Uterus (tissue), 4 donors: ENCODE measurements around the gene ZC3H4. TPM values are rescaled to one million over a fixed set of nuclear protein-coding genes. Genes with fewer than 3 reads are reported as not detected.

Experiments
- DNase-seq, 2 donors: peaks; one replicate each; pipeline ENCODE4 v3.0.0-alpha.2; 2019 to 2020
- H3K27ac ChIP-seq, 2 donors: fragments of 200-600 bp; sonication (generic); 1 replicate in 1 of 2; 2 replicates in 1 of 2; pipeline ENCODE4 v1.5.1; 2016 to 2018
- H3K27me3 ChIP-seq, 2 donors: fragments of 200-600 bp; sonication (generic); one replicate each; pipeline ENCODE4 v1.5.1; 2018 to 2019; ENCODE audit warnings: control low read depth in 1 of 2
- H3K36me3 ChIP-seq, 2 donors: fragments of 200-600 bp; sonication (generic); one replicate each; pipeline ENCODE4 v1.5.1; 2019; ENCODE audit warnings: control low read depth in 1 of 2
- H3K4me1 ChIP-seq, 2 donors: fragments of 200-600 bp; sonication (generic); one replicate each; pipeline ENCODE4 v1.5.1; 2018 to 2019; ENCODE audit warnings: control low read depth in 1 of 2
- H3K4me3 ChIP-seq, 2 donors: fragments of 200-600 bp; sonication (generic); 1 replicate in 1 of 2; 2 replicates in 1 of 2; pipeline ENCODE4 v1.5.1; 2018 to 2019; ENCODE audit warnings: mild to moderate bottlenecking in 1 of 2
- H3K9me3 ChIP-seq, 2 donors: fragments of 200-600 bp; sonication (generic); one replicate each; pipeline ENCODE4 v1.5.1; 2019; ENCODE audit warnings: control low read depth in 1 of 2
- POLR2A ChIP-seq, 2 donors: fragments of 450-650 bp; IDR thresholded peaks; one replicate each; pipeline ENCODE4 v1.6.1; 2016; ENCODE audit warnings: antibody characterized with exemption in 2 of 2, mild to moderate bottlenecking in 1 of 2, moderate library complexity in 1 of 2
- intact Hi-C: fragments of 100-400 bp; cut with DNase I; formaldehyde crosslinking; loops from one replicate; pipeline ENCODE4 v1.15.1; 2023; ENCODE audit warnings: low total_unique reads
- total RNA-seq, 4 donors: library from RNA; depleted of rRNA in 3 of 4; stranded (reverse); fragments of >200 nt in 3 of 4; gene quantifications; one replicate each; pipeline versions ENCODE4 v1.1.0 to v1.2.4, GENCODE V29; 2014 to 2023
- TF ChIP-seq, protein P1 (sequence below), 4 experiments: fragments of 200-600 bp in 2 of 4; fragments of 450-650 bp in 2 of 4; sonication (generic) in 2 of 4; IDR thresholded peaks; one replicate each; pipeline ENCODE4 v1.5.1; 2016 to 2019; ENCODE audit warnings: antibody characterized with exemption in 4 of 4, mild to moderate bottlenecking in 2 of 4, moderate library complexity in 1 of 4
- donor health status: DM: yes; HTN: yes; CAD: no.

The ZC3H4 gene
- total RNA-seq, 4 donors from 2014 or later = 3.3 to 43.1 (median 18.3) TPM

DNA sequence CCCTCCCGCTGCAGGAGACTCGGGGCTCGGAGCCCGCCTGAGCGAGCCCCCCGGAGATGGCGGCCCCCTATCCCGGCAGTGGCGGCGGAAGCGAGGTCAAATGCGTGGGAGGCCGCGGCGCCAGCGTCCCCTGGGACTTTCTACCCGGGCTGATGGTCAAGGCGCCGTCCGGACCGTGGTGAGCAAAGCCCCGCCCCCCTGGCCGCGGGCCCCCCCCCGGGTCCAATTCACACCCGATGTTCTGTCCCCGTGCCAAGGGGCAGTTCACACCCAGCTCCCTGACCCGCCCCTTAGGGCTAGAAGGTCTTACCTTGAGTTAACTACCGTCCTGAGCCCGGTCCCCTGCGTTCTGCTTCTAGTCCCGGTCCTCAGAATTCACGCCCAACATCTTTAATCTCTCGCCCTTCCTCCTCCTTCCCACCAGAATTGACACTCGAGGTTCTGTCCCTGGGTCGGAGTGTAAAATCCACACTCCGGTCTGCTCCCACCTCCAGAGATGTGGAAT, 92.5 kb downstream of the ZC3H4 start:
- Histone ChIP-seq H3K4me3 (no peak overlapping the region), H3K27ac (no peak overlapping the region), H3K27me3 (peaks cover 19 to 42% of the 10 kb centered on the region in 2 donors), H3K4me1 (peaks cover 0 to 22% of the 10 kb centered on the region in 2 donors), H3K36me3 (no peaks in the 10 kb centered on the region), H3K9me3 (no peaks in the 10 kb centered on the region)
- TF ChIP-seq, protein P1, sequence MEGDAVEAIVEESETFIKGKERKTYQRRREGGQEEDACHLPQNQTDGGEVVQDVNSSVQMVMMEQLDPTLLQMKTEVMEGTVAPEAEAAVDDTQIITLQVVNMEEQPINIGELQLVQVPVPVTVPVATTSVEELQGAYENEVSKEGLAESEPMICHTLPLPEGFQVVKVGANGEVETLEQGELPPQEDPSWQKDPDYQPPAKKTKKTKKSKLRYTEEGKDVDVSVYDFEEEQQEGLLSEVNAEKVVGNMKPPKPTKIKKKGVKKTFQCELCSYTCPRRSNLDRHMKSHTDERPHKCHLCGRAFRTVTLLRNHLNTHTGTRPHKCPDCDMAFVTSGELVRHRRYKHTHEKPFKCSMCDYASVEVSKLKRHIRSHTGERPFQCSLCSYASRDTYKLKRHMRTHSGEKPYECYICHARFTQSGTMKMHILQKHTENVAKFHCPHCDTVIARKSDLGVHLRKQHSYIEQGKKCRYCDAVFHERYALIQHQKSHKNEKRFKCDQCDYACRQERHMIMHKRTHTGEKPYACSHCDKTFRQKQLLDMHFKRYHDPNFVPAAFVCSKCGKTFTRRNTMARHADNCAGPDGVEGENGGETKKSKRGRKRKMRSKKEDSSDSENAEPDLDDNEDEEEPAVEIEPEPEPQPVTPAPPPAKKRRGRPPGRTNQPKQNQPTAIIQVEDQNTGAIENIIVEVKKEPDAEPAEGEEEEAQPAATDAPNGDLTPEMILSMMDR (IDR thresholded peaks at IDR 0.05) = no peak
- no peak for TF ChIP-seq POLR2A (IDR thresholded peaks at IDR 0.05)
- intact Hi-C loops = no loop called here
- DNase-seq = no peak

DNA sequence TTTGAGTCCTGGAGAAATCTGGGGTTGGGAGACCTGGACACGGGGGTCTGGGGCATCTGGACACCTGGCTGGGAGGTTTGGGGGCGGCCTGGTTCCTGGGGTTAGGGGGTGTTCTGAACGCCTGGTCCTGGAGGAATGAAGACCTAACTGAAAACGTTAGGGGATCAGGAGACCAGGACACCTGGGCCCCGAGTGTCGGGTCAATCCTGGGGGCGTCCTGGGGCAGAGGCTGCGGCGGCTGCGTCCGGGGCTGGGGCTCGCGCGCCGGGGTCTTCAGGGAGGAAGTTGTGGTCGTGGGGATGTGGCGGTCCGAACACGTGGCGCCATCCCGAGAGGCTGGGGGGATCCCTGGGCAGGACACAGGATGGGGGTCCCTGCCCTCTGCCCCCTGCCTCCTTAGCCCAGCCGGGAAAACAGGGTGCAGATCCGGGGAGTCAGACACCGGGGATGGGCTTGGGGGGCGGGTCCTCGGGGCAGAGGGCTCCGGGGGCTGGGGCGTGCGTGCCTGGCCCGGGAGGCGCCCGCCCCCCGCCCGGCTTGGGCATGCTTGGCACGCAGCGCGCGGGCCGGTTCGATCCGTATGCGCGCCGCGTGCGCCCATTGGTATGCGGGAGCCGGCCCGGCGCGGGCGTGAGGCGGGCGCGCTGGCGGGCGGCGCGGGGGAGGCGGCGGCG, 93.3 kb downstream of the ZC3H4 start:
- Histone ChIP-seq H3K36me3 (no peaks in the 10 kb centered on the region), H3K9me3 (no peaks in the 10 kb centered on the region), H3K4me3 (no peak overlapping the region), H3K4me1 (peaks cover 0 to 22% of the 10 kb centered on the region in 2 donors), H3K27me3 (peaks cover 19 to 36% of the 10 kb centered on the region in 2 donors), H3K27ac (no peak overlapping the region)
- no peak for DNase-seq
- TF ChIP-seq, protein P1 (IDR thresholded peaks at IDR 0.05) = no peak
- no peak for TF ChIP-seq POLR2A (IDR thresholded peaks at IDR 0.05)
- intact Hi-C loops = no loop called here

DNA sequence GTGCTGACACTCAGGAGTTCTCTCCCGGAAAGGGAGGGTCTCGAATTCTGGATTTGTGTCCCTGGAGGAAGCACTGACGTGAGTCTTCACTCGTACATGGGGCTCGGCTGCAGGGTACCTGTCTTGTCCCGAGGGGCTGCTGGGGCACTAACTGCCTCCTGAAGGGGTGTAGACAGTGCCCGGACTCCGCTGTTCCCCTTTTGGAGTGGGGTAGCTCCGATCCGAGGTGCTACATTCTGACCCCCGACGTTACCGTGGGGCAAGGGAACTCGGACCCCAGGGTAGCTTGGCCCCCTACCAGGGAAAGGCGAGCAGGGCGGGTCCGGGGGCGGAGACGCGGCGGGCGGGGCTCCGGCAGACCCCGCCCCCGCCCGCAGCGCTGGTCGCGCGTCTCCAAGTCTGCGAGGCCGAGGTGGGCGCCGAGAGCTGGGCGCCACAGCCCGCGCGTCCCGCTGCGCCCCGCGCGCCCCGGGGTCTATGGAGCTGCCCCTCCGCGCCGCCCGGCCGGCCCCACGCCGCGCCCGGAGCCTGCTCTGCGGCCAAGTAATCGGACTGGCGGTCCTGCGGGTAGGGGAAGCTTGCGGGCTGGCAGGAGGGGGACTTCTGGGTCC, 94.0 kb downstream of the ZC3H4 start, which contains the start of gene NPAS1:
Gene NPAS1, plus strand, starts transcription at position 407 of the 611 bp plus-strand sequence. CDS start 1,211 bp downstream, outside the sequence.
- no peak for DNase-seq
- H3K9me3 ChIP-seq = no peaks in the 10 kb centered on the region
- peaks cover 0 to 22% of the 10 kb centered on the region in 2 donors for H3K4me1 ChIP-seq
- intact Hi-C loops = no loop called here
- peaks cover 19 to 35% of the 10 kb centered on the region in 2 donors for H3K27me3 ChIP-seq
- H3K4me3 ChIP-seq = no peak within 1 kb of the TSS
- TF ChIP-seq POLR2A (IDR thresholded peaks at IDR 0.05) = no peak
- H3K36me3 ChIP-seq = no peaks in the 10 kb centered on the region
- H3K27ac ChIP-seq = no peak within 1 kb of the TSS

DNA sequence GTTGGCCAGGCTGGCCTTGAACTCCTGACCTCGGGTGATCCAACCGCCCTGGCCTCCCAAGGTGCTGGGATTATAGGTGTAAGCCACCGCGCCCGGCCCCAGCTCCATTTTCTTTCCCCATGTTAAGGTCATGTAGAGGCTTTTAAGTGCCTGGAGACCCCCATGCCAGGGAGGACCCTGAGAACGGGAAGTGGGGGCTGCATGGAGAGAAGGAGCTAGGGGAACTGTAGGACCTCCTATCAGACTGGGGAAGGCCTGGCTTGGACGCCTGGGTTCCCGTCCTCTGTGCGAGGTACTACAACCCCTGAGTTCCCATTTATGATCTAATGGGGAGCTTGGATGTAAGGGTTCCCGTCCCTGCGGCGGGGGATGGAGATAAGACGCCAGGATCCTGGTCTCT, 94.7 kb downstream of the ZC3H4 start:
- no peak overlapping the region for H3K27ac ChIP-seq
- peaks cover 19 to 29% of the 10 kb centered on the region in 2 donors for H3K27me3 ChIP-seq
- DNase-seq = no peak
- no peaks in the 10 kb centered on the region for H3K9me3 ChIP-seq
- H3K4me3 ChIP-seq = no peak overlapping the region
- intact Hi-C loops = no loop called here
- H3K36me3 ChIP-seq = no peaks in the 10 kb centered on the region
- peaks cover 0 to 22% of the 10 kb centered on the region in 2 donors for H3K4me1 ChIP-seq
- TF ChIP-seq, protein P1 (IDR thresholded peaks at IDR 0.05) = no peak
- no peak for TF ChIP-seq POLR2A (IDR thresholded peaks at IDR 0.05)

Other genes with a start within 250 kb of the ZC3H4 start
- not detected for gene NPAS1, start 93.9 kb downstream of the ZC3H4 start, total RNA-seq
- gene TMEM160, start 65.2 kb downstream of the ZC3H4 start, total RNA-seq = 10 to 100 TPM in 3 of 4 donors, 1 to 10 TPM in 1; 9.4 to 78.8 (median 13.3) TPM
- gene SAE1, start 17.1 kb upstream of the ZC3H4 start, total RNA-seq = 100 to 1,000 TPM in 1 of 4 donors, 10 to 100 TPM in 3; 17.6 to 144 (median 45.6) TPM
- 10 to 100 TPM in 1 of 4 donors, 1 to 10 TPM in 3; 3.2 to 11.1 (median 4.8) TPM for gene BBC3, start 117.4 kb upstream of the ZC3H4 start, total RNA-seq
- gene CCDC9, start 142.7 kb upstream of the ZC3H4 start, total RNA-seq = 10 to 100 TPM in 2 of 4 donors, 1 to 10 TPM in 2; 2.6 to 45.4 (median 8.1) TPM
- 10 to 100 TPM in 2 of 4 donors, 1 to 10 TPM in 2; 2.8 to 39.5 (median 13.5) TPM for gene INAFM1, start 161.1 kb upstream of the ZC3H4 start, total RNA-seq
- 1 to 10 TPM in 3 of 4 donors, under 1 TPM in 1; 0.51 to 8.0 (median 2.9) TPM for gene C5AR1, start 196.1 kb upstream of the ZC3H4 start, total RNA-seq
- gene C5AR2, start 218.4 kb upstream of the ZC3H4 start, total RNA-seq = under 1 TPM in 3 of 4 donors, not detected in 1; 0.29 to 0.69 (median 0.64) TPM
- 10 to 100 TPM; 11.5 to 17.3 (median 15.8) TPM for gene DHX34, start 235.5 kb upstream of the ZC3H4 start, total RNA-seq